ENCODE results near the gene HDGF. TPM values are rescaled to one million over a fixed set of nuclear protein-coding genes. Genes with fewer than 3 reads are reported as not detected.

The HDGF gene
- total RNA-seq, 1 donor from 2014 or later: 147 TPM

DNA sequence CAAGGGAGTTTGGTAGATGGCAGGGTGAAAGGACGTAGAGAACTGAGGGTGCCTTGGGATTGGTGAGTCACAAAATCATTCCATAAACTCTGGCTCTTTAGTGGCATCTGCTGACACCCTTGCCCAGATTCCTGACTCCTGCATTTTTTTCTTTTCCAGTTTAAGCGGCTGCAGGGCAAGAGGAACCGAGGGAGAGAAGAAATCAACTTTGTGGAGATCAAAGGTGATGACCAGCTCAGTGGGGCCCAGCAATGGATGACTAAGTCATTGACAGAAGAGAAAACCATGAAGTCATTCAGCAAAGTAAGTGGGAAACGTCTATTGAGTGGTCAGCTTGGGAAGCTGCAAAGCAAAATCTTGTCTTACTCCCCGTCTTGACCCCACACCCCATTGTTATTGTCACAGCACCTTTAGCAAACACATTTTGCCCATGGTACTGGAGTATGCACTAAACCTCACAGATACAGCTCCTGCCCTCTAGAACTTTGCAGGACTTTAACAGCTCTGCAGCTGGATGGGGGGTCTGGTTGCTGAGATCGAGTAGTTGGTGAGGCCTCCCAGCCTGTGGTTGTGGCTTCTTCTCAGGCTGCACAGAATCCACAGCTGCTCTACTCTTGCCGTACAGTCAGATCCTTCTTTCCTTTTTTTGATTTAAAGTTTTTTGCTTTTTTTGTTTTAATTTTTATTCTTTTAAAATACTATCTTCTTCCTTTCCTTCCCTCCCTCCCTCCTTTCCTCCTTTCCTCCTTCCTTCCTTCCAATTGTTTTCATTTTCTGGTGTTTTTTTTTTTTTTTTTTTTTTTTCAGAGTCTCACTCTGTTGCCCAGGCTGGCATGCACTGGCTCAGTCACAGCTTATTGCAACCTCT, 43.3 kb upstream of the HDGF start:
- Mint-ChIP-seq H3K36me3 (ENCODE audit: unreplicated experiment) (no peaks in the 10 kb centered on the region), H3K27me3 (ENCODE audit: unreplicated experiment) (no peaks in the 10 kb centered on the region), H3K4me1 (ENCODE audit: low read depth, unreplicated experiment) (peaks cover 10% of the 10 kb centered on the region), H3K27ac (ENCODE audit: unreplicated experiment) (no peak overlapping the region), H3K4me3 (ENCODE audit: unreplicated experiment) (no peak overlapping the region), H3K9me3 (ENCODE audit: unreplicated experiment) (no peaks in the 10 kb centered on the region)
- no peak for DNase-seq
- TF ChIP-seq, protein P1, sequence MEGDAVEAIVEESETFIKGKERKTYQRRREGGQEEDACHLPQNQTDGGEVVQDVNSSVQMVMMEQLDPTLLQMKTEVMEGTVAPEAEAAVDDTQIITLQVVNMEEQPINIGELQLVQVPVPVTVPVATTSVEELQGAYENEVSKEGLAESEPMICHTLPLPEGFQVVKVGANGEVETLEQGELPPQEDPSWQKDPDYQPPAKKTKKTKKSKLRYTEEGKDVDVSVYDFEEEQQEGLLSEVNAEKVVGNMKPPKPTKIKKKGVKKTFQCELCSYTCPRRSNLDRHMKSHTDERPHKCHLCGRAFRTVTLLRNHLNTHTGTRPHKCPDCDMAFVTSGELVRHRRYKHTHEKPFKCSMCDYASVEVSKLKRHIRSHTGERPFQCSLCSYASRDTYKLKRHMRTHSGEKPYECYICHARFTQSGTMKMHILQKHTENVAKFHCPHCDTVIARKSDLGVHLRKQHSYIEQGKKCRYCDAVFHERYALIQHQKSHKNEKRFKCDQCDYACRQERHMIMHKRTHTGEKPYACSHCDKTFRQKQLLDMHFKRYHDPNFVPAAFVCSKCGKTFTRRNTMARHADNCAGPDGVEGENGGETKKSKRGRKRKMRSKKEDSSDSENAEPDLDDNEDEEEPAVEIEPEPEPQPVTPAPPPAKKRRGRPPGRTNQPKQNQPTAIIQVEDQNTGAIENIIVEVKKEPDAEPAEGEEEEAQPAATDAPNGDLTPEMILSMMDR (IDR thresholded peaks at IDR 0.05; ENCODE audit: partially characterized antibody, unreplicated experiment): no peak

DNA sequence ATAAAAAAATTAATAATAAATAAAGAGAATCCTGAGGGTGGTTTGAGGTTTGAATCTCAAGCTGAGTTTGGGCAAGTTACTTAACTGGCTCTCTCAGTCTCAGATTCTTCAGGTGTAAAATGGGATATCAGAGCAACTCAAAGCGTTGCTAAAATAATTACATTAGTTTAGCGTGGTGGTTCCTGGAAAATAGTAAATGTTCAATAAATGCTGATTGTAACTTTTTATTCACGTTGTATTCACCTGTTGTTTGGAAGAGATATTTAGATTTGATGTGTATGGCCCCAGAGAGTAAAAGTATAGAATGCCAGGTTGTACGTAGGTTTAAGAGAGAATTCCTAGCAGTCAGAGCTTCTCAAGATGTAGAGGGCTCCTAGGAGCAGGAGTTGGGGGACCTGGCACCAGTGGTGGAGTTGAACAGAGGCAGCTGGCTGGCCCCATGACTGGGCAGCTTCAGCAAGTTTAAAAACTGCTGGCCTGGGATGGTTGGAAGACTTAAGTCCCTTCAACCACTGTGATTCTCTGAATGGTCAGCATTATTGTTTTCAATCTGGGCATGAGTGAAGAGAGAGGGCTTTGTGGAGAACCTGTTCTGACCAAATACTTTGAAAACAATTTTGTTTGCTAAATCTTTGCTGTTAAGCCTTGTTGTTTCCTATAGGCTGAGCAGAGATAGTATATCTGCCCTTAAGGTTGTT, 38.3 kb upstream of the HDGF start:
- H3K27me3 Mint-ChIP-seq (ENCODE audit: unreplicated experiment): peaks cover 3% of the 10 kb centered on the region
- peaks cover 5% of the 10 kb centered on the region for H3K36me3 Mint-ChIP-seq (ENCODE audit: unreplicated experiment)
- DNase-seq: no peak
- H3K9me3 Mint-ChIP-seq (ENCODE audit: unreplicated experiment): no peaks in the 10 kb centered on the region
- H3K4me1 Mint-ChIP-seq (ENCODE audit: low read depth, unreplicated experiment): no peaks in the 10 kb centered on the region
- TF ChIP-seq, protein P1 (IDR thresholded peaks at IDR 0.05; ENCODE audit: partially characterized antibody, unreplicated experiment): no peak
- H3K27ac Mint-ChIP-seq (ENCODE audit: unreplicated experiment): no peak overlapping the region
- no peak overlapping the region for H3K4me3 Mint-ChIP-seq (ENCODE audit: unreplicated experiment)

- DNase-seq: no peak
- peaks cover 3% of the 10 kb centered on the region for H3K27me3 Mint-ChIP-seq (ENCODE audit: unreplicated experiment)
- H3K36me3 Mint-ChIP-seq (ENCODE audit: unreplicated experiment): peaks cover 5% of the 10 kb centered on the region
- H3K27ac Mint-ChIP-seq (ENCODE audit: unreplicated experiment): no peak overlapping the region
- no peak overlapping the region for H3K4me3 Mint-ChIP-seq (ENCODE audit: unreplicated experiment)
- no peaks in the 10 kb centered on the region for H3K9me3 Mint-ChIP-seq (ENCODE audit: unreplicated experiment)
- TF ChIP-seq, protein P1 (IDR thresholded peaks at IDR 0.05; ENCODE audit: partially characterized antibody, unreplicated experiment): no peak
- no peaks in the 10 kb centered on the region for H3K4me1 Mint-ChIP-seq (ENCODE audit: low read depth, unreplicated experiment)
These were observed 36.7 kb upstream of the HDGF start for GRCh38 chr1:156788136-156788535.

- no peak overlapping the region for H3K4me3 Mint-ChIP-seq (ENCODE audit: unreplicated experiment)
- TF ChIP-seq, protein P1 (IDR thresholded peaks at IDR 0.05; ENCODE audit: partially characterized antibody, unreplicated experiment): no peak
- H3K9me3 Mint-ChIP-seq (ENCODE audit: unreplicated experiment): no peaks in the 10 kb centered on the region
- no peak for DNase-seq
- no peaks in the 10 kb centered on the region for H3K4me1 Mint-ChIP-seq (ENCODE audit: low read depth, unreplicated experiment)
- no peak overlapping the region for H3K27ac Mint-ChIP-seq (ENCODE audit: unreplicated experiment)
- H3K27me3 Mint-ChIP-seq (ENCODE audit: unreplicated experiment): peaks cover 3% of the 10 kb centered on the region
- peaks cover 5% of the 10 kb centered on the region for H3K36me3 Mint-ChIP-seq (ENCODE audit: unreplicated experiment)
These were observed 35.2 kb upstream of the HDGF start for GRCh38 chr1:156786640-156787039.

- H3K36me3 Mint-ChIP-seq (ENCODE audit: unreplicated experiment): peaks cover 5% of the 10 kb centered on the region
- peaks cover 3% of the 10 kb centered on the region for H3K27me3 Mint-ChIP-seq (ENCODE audit: unreplicated experiment)
- H3K4me3 Mint-ChIP-seq (ENCODE audit: unreplicated experiment): no peak overlapping the region
- no peak for DNase-seq
- TF ChIP-seq, protein P1 (IDR thresholded peaks at IDR 0.05; ENCODE audit: partially characterized antibody, unreplicated experiment): no peak
- no peaks in the 10 kb centered on the region for H3K4me1 Mint-ChIP-seq (ENCODE audit: low read depth, unreplicated experiment)
- H3K9me3 Mint-ChIP-seq (ENCODE audit: unreplicated experiment): no peaks in the 10 kb centered on the region
- no peak overlapping the region for H3K27ac Mint-ChIP-seq (ENCODE audit: unreplicated experiment)
These were observed 34.0 kb upstream of the HDGF start for GRCh38 chr1:156785458-156785857.

Data from glutamatergic neuron (in vitro differentiated cells).